Nephron progenitor cell (in vitro differentiated cells): Measurements from ENCODE around the gene HMGCS1.
A peak's percentile ranks its signal among the peaks of the same experiment; 100 is the strongest.

Experiments
- DNase-seq: peaks from one replicate; pipeline ENCODE4 v3.0.0; 2021
- H3K27ac Mint-ChIP-seq: 2 replicates; pipeline ENCODE4 v1.8.0; 2021; ENCODE audit warnings: mild to moderate bottlenecking, moderate library complexity, mixed read lengths
- H3K27me3 Mint-ChIP-seq: 2 replicates; pipeline ENCODE4 v1.8.0; 2021; ENCODE audit warnings: mild to moderate bottlenecking, low read depth, mixed read lengths; ENCODE audit not compliant: poor library complexity
- H3K36me3 Mint-ChIP-seq: 2 replicates; pipeline ENCODE4 v1.8.0; 2021; ENCODE audit warnings: low read depth, mixed read lengths
- H3K4me1 Mint-ChIP-seq: 2 replicates; pipeline ENCODE4 v1.8.0; 2021; ENCODE audit warnings: mixed read lengths
- H3K4me3 Mint-ChIP-seq: 2 replicates; pipeline ENCODE4 v1.8.0; 2021; ENCODE audit warnings: mild to moderate bottlenecking, moderate library complexity, mixed read lengths
- H3K9me3 Mint-ChIP-seq: 2 replicates; pipeline ENCODE4 v1.8.0; 2021; ENCODE audit warnings: mild to moderate bottlenecking, moderate library complexity, mixed read lengths
- TF ChIP-seq, protein P1 (sequence below): fragments of 200-600 bp; sonication (generic); IDR thresholded peaks from 2 replicates; pipeline ENCODE4 v1.5.0; 2021; ENCODE audit warnings: antibody characterized with exemption

The HMGCS1 gene

DNA sequence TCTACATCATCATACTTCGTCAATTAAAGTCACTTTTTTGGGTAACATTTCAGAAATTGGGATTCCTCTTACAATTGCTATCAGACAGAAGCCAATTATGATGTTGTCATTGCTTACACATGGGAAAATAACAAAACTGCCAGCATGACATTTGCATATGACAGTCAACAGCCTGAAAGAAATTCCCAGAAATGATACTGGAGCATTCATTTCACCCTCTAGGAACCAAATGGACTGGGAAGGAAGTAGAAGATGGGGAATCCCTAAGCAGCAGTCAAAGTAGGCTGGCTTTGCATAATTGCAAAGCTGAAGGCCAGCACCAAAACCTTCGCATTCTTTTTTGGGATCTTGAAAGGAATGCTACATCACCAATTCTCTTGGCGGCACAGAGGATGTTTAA is 10.7 kb downstream of the HMGCS1 start:
- no peak for DNase-seq
- peaks cover 76% of the 10 kb centered on the region for H3K36me3 Mint-ChIP-seq
- H3K4me3 Mint-ChIP-seq = no peak overlapping the region
- H3K27ac Mint-ChIP-seq = peak overlapping the region; percentile 54
- no peaks in the 10 kb centered on the region for H3K9me3 Mint-ChIP-seq
- no peaks in the 10 kb centered on the region for H3K27me3 Mint-ChIP-seq
- TF ChIP-seq, protein P1, sequence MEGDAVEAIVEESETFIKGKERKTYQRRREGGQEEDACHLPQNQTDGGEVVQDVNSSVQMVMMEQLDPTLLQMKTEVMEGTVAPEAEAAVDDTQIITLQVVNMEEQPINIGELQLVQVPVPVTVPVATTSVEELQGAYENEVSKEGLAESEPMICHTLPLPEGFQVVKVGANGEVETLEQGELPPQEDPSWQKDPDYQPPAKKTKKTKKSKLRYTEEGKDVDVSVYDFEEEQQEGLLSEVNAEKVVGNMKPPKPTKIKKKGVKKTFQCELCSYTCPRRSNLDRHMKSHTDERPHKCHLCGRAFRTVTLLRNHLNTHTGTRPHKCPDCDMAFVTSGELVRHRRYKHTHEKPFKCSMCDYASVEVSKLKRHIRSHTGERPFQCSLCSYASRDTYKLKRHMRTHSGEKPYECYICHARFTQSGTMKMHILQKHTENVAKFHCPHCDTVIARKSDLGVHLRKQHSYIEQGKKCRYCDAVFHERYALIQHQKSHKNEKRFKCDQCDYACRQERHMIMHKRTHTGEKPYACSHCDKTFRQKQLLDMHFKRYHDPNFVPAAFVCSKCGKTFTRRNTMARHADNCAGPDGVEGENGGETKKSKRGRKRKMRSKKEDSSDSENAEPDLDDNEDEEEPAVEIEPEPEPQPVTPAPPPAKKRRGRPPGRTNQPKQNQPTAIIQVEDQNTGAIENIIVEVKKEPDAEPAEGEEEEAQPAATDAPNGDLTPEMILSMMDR = no peak
- H3K4me1 Mint-ChIP-seq = peaks cover 32% of the 10 kb centered on the region

DNA sequence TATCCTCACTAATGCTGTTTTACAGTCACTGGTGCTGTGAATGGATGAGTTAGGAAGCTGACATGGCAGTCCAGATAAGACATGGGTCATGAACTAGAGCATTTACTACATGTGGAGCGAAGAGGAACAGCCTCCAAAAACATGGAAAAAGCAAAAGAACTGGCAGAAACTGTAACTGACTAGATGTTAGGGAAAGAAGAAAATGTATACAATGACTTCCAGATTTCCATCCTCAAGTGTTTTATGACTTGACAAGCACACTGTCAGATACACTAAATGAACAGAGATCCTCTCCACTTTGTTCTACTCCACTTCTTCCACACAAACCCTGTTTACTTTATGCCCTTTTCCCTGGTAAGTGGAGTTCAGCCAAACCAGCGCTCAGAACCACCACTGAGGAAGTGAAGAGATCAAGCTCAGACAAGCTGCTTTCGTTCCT is 11.5 kb downstream of the HMGCS1 start:
- no peak for DNase-seq
- H3K4me3 Mint-ChIP-seq = no peak overlapping the region
- no peaks in the 10 kb centered on the region for H3K9me3 Mint-ChIP-seq
- peaks cover 82% of the 10 kb centered on the region for H3K36me3 Mint-ChIP-seq
- peaks cover 27% of the 10 kb centered on the region for H3K4me1 Mint-ChIP-seq
- peak overlapping the region; percentile 54 for H3K27ac Mint-ChIP-seq
- no peaks in the 10 kb centered on the region for H3K27me3 Mint-ChIP-seq
- TF ChIP-seq, protein P1 = no peak

DNA sequence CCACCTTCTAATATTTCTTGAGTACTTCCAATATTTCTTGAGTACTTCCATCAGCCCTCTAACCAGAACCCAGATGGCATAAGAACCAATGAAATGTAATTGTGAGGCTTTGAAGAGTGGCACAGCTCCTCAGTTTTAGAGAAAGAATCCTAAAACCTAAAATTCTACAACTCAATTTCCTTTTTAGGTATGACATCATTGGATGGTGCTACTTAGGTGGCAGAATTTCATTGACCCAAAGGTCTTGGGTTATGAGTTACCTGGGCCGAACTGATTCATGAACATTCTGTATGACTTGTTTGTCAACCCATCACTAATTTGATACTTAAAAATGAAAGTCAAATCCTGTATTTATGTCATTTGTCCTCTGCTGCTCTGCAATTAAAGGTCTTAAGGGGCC is 13.1 kb downstream of the HMGCS1 start:
- Mint-ChIP-seq H3K27me3 (peaks cover 2% of the 10 kb centered on the region), H3K9me3 (no peaks in the 10 kb centered on the region), H3K36me3 (peaks cover 89% of the 10 kb centered on the region), H3K27ac (no peak overlapping the region), H3K4me3 (no peak overlapping the region), H3K4me1 (peaks cover 27% of the 10 kb centered on the region)
- TF ChIP-seq, protein P1 = no peak
- no peak for DNase-seq

DNA sequence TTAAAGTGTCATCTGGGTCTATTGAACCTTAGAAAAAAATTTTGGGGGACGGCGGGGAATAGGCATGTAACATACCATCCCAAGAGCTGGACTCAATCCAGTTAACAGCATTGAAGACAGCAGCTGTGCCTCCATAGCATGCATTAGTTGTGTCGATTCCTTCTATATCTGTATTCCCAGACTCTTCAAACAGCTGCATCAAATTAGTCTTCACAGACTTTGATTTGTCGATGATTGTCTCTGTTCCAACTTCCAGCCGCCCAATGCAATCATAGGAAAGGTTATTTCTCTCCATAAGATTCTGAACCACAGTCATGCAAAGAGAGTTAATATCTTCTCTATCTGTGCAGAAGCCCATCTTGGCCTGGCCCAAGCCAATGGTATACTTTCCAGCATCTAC is 14.8 kb downstream of the HMGCS1 start:
- no peak overlapping the region for H3K4me3 Mint-ChIP-seq
- H3K27me3 Mint-ChIP-seq = peaks cover 2% of the 10 kb centered on the region
- DNase-seq = no peak
- no peaks in the 10 kb centered on the region for H3K9me3 Mint-ChIP-seq
- no peak overlapping the region for H3K27ac Mint-ChIP-seq
- TF ChIP-seq, protein P1 = no peak
- H3K4me1 Mint-ChIP-seq = peaks cover 22% of the 10 kb centered on the region
- H3K36me3 Mint-ChIP-seq = peaks cover 93% of the 10 kb centered on the region

DNA sequence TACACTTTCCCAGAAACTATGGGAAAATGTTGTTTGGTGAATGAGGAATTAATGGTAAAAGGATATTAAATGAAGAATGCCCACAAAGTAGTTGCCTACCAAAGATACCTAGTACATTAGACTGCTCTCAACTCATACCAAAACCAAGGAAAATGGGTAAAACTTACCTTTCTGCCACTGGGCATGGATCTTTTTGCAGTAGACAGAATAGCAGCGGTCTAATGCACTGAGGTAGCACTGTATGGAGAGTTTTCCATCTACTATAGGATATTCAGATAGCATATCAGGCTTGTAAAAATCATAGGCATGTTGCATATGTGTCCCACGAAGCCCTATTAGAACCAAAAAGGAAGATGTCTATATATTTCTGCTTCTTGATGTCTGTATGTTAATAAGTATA is 16.4 kb downstream of the HMGCS1 start:
- Mint-ChIP-seq H3K36me3 (peaks cover 88% of the 10 kb centered on the region), H3K27me3 (peaks cover 2% of the 10 kb centered on the region), H3K27ac (no peak overlapping the region), H3K9me3 (no peaks in the 10 kb centered on the region), H3K4me3 (no peak overlapping the region), H3K4me1 (peaks cover 9% of the 10 kb centered on the region)
- TF ChIP-seq, protein P1 = no peak
- DNase-seq = no peak

DNA sequence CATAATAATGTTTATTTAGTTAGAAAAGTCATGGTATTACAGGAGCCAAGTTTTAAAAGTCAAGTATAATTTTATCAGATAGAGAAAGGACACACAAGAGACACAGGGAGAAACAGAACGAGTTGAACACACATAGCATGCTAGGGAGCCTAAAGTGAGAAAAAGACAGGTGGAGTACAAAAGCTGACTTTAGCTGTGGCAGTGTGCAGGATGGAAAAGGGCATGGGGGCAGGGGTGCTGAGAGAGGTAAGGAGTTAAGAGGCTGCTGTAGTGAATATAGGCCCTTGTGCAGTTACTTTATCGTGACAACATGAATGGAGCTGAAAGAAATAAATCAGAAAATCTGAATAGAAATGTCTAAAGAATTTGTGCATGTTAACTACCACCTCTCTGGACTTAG is 18.0 kb downstream of the HMGCS1 start:
- Mint-ChIP-seq H3K9me3 (no peaks in the 10 kb centered on the region), H3K27me3 (peaks cover 2% of the 10 kb centered on the region), H3K4me1 (no peaks in the 10 kb centered on the region), H3K4me3 (no peak overlapping the region), H3K36me3 (peaks cover 88% of the 10 kb centered on the region), H3K27ac (no peak overlapping the region)
- no peak for DNase-seq
- TF ChIP-seq, protein P1 = no peak
